HG03575 (cell line): Measurements from ENCODE around the gene MNAT1.
"Not testable (repeated sequence)": the region's sequence is repeated elsewhere in the genome, so short reads cannot be mapped to it uniquely, and the experiment has no call there.

Experiments
- ATAC-seq: cut with Tn5 transposase; IDR thresholded peaks from one replicate; pipeline ENCODE4 v1.9.1; 2021; ENCODE audit not compliant: unreplicated experiment, insufficient number of reproducible peaks, low FRiP score; ENCODE audit errors: extremely low read depth

The MNAT1 gene

DNA sequence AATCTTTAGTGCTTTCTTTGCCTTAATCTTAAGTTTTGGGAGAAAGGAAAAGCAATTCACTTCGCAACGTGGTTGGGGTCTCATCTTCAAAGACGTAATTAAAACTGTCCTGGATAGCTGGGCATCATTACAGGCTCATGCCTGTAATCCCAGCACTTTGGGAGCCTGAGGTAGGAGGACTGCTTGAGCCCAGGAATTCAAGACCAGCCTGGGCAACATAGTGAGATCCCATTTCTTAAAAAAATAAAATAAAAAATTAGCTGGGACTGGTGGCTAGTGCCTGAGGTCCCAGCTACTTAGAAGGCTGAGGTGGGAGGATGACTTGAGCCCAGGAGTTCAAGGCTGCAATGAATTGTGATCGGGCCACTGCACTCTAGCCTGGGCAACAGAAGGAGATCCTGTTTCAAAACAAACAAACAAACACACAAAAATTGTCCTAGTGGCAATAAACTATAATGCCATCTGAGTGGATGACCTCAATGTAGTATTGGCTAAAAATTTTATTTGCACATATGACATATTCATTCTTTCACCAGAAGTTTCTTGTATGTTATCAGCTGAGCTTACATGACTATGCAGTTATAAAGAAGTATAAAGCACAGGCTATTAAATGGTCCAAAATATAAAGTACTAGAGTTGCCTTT lies 1.6 kb upstream of the MNAT1 start:
- no peak for ATAC-seq

DNA sequence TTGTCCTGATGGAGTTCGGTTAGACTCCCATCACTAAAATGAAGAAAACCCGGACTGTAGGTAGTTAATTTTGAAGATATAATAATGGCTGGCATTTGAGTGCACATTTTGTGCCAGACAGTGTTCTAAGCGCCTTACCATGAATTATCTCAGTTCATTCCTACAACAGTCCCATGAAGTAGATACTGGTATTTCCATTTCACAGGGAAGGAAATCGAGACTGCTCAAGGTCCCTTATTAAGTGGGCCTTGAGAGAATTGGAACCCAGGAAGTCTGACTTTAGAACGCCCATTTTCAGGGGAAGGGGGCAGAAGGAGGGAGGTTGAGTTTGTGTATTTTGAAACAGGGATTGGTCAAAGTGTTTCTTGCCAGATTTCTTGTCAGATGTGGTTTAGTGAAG lies 855 bp downstream of the MNAT1 start:
- no peak for ATAC-seq

DNA sequence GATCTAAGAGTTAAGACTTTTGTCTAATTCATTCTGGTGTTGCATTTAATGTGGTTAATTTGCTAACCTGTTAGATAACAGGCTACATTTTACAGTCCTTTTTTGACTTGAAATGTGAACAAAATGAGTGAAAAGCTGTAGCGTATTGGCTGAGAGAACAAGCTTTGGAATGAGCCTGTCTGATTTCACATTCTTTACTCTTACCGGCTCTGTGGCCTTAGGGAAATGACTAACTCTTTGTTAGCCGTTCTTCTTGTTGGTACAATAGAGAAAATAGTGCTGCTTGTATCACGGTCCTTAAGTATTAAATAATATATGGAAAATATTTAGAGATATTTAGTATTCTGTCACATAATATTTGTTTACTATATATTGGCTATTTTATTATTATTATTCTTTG lies 1.9 kb downstream of the MNAT1 start:
- no peak for ATAC-seq

DNA sequence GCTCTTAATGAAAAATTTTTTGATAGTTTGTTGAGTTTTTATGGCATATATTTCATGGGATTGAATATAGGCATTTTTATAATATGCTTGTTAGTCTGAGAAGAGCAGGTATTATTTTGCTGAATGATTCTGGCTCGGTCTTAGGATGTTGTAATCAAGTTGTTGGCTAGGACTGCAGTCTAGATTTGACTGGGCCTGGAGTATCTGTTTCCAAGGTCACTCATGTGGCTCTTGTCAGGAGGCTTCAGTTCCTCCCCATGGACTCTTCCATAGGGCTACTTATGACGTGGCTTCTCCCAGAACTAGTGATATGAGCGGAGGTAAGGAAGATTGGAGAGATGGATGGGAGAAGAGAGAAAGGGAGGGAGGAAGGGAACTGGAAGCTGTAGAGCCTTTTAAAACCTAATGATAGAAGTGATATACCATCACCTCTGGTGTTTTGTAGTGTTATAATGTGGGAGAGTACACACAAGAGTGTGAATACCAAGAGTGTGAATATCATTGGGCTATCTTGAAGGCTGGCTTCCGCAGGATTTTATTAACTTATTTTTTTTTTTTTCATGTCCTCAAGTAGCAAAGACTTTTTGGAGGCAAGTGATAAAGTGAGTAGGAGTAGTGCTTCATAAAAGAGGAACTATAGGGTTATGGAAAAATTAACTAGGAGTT lies 4.4 kb downstream of the MNAT1 start:
- no peak for ATAC-seq

DNA sequence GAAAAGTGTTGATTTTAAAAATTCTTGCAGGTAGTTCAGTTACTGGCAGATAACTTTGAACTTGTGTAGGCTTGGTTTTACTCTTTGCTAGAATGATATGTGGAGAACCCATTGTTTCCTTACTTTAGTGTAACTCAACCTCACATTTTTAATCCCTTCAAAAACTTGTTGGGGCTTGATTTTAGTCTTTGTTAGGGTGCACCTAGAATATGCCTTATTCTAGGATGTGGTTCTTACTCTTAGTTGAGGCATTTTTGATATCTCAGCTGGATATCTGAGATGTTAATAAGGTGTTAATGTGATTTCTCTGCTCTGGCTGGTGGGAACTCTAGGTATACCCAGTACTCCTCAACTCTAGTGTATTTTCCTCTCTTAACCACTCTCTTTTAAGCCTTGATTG lies 10.0 kb downstream of the MNAT1 start:
- no peak for ATAC-seq

DNA sequence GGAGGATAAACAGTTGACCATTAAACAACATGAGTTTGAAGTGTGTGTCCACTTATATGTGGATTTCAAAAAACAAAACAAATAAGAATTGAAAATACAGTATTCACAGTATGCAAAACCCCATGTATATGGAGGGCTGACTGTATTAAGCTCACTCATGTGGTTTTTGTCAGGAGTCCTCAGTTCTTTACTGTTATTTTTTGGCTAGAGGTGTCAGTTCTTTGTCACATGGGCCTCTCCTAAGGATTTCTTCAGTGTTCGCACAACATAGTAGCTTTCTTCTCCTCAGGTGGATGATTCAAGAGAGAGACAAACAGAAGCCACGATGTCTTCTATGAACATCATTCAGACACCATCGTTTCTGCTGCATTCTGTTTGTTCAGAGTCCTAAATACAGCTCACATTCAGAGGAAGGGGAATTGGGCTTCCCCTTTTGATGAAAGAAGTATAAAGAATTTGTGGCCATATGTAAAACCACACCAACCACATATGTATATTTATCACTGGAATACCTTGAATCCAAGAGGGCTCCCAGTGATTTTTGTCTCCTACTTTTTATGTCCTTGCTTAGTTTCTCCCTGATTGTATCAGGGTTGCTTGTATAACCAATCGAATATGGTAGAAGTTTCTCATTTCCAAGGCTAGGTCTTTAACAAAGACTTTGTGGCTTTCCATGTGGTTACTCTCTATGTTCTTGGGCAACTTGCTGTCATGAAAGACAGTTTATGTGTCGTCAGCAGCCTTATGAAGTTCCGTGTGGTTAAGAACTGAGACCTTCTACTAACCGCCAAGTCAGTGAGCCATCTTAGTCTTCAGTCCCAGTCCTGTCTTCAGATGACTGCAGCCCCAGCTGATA lies 18.9 kb downstream of the MNAT1 start:
- peak; percentile 89 for ATAC-seq

DNA sequence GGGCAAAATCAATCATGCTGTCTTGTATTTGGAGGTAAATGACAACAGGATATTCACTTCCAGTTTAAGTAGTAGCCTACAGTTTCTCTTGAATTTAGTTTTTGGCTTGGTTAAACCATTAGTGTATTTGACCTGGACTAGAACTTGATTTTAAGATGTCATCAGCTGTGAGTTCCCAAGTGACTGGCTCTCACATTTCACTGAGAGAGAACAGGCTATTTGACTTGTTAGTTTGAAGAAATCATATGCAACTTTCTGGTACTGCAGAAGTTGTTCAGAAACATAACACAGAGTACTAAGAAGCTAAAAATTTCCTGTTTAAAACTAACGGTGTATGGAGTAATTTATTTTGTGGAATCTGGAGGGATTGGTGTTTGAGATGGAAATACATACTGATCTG lies 22.3 kb downstream of the MNAT1 start:
- ATAC-seq: no peak

DNA sequence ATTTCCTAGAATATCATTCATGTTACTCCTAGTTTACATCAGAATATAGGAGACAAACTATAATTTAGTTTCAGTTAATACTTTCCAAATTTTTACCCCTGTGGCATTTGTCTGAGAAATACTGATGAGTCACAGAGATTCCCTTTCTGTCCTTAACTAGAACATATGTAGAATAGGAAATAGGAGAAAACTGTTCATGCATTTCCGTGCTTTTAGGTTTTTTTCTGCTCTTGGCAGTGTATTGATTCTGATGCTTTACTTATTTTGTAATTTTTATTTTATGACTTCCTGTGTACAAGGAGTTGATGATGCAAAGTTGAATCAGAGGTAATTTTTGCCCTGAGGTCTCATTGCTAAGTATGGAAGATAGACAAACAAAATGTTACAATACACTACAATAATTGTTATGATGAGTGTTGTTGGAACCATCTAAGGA lies 23.0 kb downstream of the MNAT1 start:
- ATAC-seq: no peak

DNA sequence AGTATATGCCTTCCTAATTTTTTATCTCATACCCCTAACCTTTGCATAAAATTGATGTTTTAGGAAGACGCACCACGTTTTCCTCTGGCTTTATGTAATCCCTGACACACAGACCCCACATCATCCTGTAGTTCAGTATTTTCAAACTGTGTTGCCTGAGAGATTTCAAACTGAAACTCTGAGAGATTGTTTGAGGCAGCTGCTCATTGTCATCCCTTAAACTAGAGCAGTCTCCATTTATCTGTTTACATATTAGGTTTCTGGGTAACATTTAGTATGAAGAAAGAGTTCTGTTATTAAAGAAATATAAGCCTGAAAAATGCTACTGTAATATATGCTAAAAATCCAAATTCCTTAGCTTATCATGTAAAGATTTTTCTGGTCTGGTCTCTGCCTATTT lies 24.3 kb downstream of the MNAT1 start:
- no peak for ATAC-seq

DNA sequence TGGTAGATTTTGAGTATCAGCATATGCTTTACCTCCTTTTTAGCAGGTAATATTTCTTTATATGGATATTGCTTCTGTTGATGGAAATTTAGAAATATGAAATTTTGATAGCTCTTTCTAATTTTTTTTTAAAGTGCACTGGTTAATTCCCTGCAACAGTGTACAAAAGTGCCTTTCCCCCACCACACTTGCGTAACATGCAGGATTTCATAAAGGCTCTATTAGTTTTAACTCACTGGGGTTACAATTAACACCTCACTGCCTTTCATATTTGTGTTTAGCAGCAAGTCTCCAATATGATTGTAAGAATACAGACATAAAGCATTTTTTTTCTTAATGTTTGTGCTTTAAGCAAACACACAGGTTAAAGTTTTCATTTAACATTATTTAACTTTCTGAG lies 25.6 kb downstream of the MNAT1 start:
- no peak for ATAC-seq

DNA sequence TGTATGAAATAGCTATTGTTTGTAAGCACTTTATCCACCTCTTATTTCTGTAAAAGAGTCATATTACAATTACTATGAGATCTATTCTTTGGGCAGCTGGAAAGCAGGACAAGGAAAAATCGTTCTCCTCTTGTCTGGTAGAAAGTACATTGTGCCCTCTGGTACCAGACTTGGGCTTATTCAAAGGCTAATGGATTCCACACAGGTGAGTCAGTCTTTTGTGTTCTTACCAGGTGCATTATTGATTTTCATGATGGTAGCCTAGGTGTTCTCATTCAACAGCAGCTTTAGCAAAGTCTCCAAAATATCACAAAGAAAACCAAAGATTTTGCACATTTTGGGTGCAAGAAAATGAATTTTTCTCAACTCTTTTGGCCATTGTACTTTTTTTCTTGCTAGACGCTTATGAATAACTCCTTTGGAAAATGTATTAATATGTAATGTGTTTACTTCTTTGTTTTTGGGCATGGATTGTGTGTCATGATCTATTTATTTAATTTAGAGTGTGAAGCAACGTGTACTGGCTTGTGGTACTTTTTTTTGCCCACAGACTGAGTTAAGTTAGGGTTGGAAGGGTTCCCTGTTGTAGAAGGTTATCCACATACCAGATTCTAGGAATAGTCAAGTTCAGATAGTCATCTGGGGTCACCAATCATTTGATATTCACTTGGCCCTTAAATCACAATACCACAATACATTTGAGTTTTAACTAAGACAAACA lies 26.2 kb downstream of the MNAT1 start:
- ATAC-seq: no peak

DNA sequence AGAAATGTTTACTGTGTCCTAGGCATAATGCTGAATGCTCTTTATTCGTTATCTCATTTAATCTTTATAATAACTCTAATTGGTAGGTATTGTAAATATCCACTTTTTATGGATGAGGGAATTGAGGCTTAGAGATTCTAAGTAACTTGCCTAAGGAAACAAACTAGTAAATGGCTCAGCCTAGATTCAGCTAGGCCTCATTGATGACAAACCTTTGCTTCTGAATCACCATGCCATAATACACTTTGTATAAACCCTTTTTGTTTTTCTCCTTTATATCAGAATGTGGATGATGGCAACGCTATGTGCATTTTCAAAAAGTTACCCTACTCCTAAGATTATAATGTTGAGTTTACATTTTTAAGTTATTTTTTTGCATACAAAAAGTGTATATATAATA lies 34.0 kb downstream of the MNAT1 start:
- ATAC-seq: no peak

DNA sequence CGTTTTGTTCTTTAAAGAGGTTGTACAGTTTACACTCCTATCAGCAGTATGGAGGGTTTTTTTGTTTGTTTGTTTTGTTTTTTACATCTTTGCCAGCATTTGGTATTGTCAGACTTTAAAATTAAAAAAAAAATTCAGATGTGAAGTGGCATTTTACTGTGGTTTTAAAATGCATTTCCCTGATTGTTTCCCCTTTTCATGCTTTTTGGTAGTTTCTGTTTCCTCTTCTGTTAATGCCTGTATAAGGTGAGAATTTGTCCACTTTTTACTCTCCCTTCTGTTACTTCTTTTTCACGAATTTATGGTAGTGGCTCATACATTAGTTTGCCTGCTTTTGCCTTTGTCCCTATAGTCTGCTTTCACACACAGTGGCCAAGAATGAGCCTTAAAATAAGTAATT lies 36.6 kb downstream of the MNAT1 start:
- ATAC-seq: no peak

DNA sequence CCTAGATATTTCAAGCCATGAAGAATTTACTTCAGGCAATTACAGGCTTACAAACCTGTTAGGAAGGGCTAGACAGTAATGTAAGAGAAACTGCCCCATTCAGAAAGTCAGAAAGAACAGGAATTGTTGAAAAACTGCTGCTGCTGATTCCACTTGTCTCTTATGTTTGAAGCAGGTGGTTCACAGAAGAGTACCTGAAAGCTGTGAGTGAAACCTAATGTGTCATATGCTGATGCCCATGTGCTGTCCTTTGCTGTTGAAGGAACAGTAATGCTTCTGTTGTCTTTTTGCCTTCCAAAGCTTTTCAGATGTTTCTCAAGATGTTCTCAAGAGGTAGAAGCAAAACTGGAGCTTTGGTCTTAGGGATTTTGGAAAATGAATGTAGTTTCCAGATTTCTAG lies 39.0 kb downstream of the MNAT1 start:
- no peak for ATAC-seq

DNA sequence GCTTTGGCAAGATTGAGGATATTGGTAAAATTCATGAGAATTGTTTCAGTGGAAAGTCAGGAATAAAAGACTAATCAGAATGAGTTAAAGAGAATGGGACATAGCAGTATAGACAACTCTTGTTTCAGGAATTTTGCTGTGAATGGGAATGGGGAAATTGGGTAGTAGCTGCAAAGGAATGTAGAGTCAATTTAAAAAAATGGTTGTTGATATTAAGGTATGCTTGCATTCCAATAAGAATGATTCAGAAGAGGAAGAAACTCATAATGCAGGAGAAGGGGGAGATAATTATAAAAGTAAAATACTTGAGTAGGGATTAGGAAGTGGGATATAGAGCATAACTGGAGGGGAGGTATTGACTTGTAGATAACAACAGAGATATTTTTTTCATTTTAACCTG lies 40.7 kb downstream of the MNAT1 start:
- no peak for ATAC-seq

DNA sequence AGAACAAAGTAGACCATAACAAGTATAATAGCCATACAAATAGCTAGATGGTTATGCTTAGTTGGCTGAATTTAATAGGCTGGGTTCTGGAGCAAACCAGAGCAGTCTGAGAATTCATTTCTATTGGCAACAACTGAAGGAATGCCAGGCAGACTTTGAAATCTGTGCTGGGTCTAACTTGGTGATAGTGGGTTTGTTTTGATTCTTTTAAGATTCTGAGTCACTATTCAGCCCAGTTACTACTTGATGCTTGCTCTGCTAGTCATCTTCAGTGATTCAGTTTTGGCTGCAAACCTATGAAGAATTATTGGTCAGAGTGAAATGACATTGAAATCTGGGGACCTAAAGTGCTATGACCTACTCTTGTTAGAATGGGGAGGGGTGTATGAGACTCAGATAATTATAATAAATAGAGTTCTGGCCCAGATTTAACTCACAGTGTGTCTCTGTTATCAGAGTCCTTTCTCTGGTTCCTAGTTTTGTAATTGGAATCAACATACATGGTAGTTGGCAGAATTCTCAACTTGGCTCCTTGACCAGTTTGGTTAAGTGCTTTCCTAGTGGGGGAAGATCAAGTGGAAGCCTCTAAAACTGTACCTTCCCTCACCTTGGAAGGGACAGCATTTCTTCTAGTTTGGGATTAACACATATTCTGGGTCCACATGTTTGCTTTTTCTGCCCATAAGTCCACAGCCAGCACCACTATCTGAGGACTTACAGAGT lies 43.5 kb downstream of the MNAT1 start:
- no peak for ATAC-seq

DNA sequence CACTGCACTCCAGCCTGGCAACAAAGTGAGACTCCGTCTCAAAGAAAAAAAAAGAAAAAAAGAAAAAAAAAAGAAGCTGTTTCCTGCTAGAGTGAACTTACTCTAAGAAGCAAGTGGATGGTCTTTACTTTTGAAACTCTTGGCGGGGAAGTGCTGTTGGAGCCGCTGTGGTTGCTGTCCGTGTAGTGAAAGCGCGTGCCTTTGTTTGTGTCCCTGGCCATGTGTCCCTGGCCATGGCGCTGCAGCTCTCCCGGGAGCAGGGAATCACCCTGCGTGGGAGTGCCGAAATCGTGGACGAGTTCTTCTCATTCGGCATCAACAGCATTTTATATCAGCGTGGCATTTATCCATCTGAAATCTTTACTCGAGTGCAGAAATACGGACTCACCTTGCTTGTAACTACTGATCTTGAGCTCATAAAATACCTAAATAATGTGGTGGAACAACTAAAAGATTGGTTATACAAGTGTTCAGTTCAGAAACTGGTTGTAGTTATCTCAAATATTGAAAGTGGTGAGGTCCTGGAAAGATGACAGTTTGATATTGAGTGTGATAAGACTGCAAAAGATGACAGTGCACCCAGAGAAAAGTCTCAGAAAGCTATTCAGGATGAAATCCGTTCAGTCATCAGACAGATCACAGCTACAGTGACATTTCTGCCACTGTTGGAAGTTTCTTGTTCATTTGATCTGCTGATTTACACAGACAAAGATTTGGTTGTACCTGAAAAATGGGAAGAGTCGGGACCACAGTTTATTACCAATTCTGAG lies 45.4 kb downstream of the MNAT1 start:
- ATAC-seq: not testable (repeated sequence)

DNA sequence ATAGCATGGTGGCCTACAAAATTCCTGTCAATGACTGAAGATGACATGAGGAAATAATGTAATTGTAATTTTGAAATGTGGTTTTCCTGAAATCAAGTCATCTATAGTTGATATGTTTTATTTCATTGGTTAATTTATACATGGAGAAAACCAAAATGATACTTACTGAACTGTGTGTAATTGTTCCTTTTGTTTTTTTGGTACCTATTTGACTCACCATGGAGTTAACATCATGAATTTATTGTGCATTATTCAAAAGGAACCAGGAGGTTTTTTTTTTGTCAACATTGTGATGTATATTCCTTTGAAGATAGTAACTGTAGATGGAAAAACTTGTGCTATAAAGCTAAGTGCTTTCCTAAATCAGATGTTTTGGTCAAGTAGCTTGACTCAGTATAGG lies 46.0 kb downstream of the MNAT1 start:
- not testable (repeated sequence) for ATAC-seq
